ENCODE measurements around the gene NFKB1. TPM values are rescaled to one million over a fixed set of nuclear protein-coding genes. Genes with fewer than 3 reads are reported as not detected.

NFKB1 gene, protein sequence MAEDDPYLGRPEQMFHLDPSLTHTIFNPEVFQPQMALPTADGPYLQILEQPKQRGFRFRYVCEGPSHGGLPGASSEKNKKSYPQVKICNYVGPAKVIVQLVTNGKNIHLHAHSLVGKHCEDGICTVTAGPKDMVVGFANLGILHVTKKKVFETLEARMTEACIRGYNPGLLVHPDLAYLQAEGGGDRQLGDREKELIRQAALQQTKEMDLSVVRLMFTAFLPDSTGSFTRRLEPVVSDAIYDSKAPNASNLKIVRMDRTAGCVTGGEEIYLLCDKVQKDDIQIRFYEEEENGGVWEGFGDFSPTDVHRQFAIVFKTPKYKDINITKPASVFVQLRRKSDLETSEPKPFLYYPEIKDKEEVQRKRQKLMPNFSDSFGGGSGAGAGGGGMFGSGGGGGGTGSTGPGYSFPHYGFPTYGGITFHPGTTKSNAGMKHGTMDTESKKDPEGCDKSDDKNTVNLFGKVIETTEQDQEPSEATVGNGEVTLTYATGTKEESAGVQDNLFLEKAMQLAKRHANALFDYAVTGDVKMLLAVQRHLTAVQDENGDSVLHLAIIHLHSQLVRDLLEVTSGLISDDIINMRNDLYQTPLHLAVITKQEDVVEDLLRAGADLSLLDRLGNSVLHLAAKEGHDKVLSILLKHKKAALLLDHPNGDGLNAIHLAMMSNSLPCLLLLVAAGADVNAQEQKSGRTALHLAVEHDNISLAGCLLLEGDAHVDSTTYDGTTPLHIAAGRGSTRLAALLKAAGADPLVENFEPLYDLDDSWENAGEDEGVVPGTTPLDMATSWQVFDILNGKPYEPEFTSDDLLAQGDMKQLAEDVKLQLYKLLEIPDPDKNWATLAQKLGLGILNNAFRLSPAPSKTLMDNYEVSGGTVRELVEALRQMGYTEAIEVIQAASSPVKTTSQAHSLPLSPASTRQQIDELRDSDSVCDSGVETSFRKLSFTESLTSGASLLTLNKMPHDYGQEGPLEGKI
- 10 to 100 TPM; 21.7 to 31.3 (median 27.5) TPM for total RNA-seq (2021; fragmentation: NEBNext Ultra II Directional; extraction: Animal tissue kit (Norgen Biotek cat#: 25700))
- long read RNA-seq, full-length matches to known transcripts = 2 of 8 reads
- long read RNA-seq, partial matches to known transcripts = 6 of 8 reads
- long read RNA-seq, other reads (novel, unspliced or antisense) = 0 of 8 reads

GRCh38 chr4:102500696-102501446 is at the start of gene NFKB1:
Gene NFKB1, plus strand, starts transcription at chr4:102501359. Its CDS starts 24,160 bp downstream, at chr4:102525519.
- no peak; the same call in 1 of the 2 replicates for TF ChIP-seq CTCF (IDR thresholded peaks at IDR 0.05)
- Mint-ChIP-seq H3K4me1 (ENCODE audit: low read depth) (peaks cover 56% of the 10 kb centered on the region), H3K27me3 (ENCODE audit: insufficient read depth) (peaks cover 4% of the 10 kb centered on the region; the same call in 1 of the 2 replicates)

DNA sequence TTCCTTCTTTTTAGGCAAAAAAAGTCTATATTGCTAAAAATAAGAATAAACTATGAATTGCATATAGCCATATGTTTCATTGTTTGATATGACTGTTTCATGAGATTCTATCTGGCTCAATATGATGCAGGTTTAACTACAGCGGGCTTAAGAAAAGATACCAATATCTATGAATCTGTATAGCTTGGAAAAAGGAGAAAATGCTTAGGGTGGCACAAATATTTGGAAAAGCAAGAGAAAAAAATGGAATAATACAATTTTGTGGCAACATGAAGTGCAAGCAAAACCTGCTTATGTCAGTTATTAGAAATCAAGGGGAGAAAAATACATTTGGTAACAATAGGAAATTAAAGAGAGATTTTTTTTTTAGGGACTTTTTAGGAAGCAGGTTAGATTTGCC is 48.3 kb upstream of the NFKB1 start:
- no peak overlapping the region for H3K4me3 Mint-ChIP-seq
- DNase-seq = no peak
- no peaks in the 10 kb centered on the region for H3K27me3 Mint-ChIP-seq (ENCODE audit: insufficient read depth)
- TF ChIP-seq CTCF (IDR thresholded peaks at IDR 0.05) = no peak
- no peaks in the 10 kb centered on the region for H3K36me3 Mint-ChIP-seq (ENCODE audit: low read depth)
- H3K4me1 Mint-ChIP-seq (ENCODE audit: low read depth) = no peaks in the 10 kb centered on the region
- no peaks in the 10 kb centered on the region for H3K9me3 Mint-ChIP-seq
- no peak overlapping the region for H3K27ac Mint-ChIP-seq

More at GRCh38 chr4:102500696-102501446, at the start of gene NFKB1:
- Mint-ChIP-seq H3K4me3 (peak within 1 kb of the TSS; percentile 92), H3K36me3 (ENCODE audit: low read depth) (0 out of 2 replicates have a peak, but pooled peaks cover 4% of the 10 kb centered on the region), H3K27ac (peak within 1 kb of the TSS; percentile 96), H3K9me3 (no peaks in the 10 kb centered on the region)
- peak; percentile 63 for DNase-seq

DNA sequence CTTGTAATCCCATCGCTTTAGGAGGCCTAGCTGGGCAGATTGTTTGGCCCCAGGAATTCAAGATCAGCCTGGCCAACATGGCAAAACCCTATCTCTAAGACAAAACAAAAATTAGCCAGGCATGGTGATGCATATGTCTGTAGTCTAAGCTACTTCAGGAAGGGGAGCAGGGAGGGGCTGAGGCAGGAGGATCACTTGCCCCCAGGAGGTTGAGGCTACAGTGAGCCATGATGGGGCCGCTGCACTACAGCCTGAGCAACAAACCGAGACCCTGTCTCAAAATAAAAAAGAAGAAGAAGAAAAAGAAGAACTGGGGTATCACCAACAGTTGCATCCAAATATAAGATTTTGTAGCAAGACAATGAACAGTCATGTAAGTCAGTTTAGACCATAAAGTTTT is 47.3 kb upstream of the NFKB1 start:
- no peaks in the 10 kb centered on the region for H3K36me3 Mint-ChIP-seq (ENCODE audit: low read depth)
- TF ChIP-seq CTCF (IDR thresholded peaks at IDR 0.05) = no peak

DNA sequence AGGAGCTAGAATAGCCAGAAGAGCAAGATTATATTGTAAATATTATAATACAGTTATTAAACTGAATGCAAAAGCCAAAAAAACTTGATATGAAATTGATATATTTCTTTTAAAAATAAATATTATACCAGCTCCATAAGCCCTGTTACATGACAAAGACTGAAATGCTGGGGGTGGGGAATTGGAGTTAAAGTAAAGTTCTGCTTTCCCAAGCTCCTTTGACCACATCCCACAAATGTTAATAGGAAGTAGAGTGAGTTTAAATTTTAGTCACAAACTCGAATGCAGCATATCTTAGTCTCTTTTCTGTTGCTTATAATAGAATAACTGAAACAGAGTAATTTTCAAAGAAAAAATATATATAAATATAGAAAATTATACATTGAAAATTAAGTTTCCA is 46.9 kb upstream of the NFKB1 start:
- no peak for TF ChIP-seq CTCF (IDR thresholded peaks at IDR 0.05)
- no peaks in the 10 kb centered on the region for H3K4me1 Mint-ChIP-seq (ENCODE audit: low read depth)
- H3K4me3 Mint-ChIP-seq = no peak overlapping the region
- no peaks in the 10 kb centered on the region; the same call in 1 of the 2 replicates for H3K27me3 Mint-ChIP-seq (ENCODE audit: insufficient read depth)
- H3K27ac Mint-ChIP-seq = no peak overlapping the region
- no peaks in the 10 kb centered on the region; the same call in 1 of the 2 replicates for H3K9me3 Mint-ChIP-seq
- no peak for DNase-seq
- H3K36me3 Mint-ChIP-seq (ENCODE audit: low read depth) = no peaks in the 10 kb centered on the region

More for the DNA sequence above, 47.3 kb upstream of the NFKB1 start:
- no peak overlapping the region for H3K4me3 Mint-ChIP-seq
- H3K27ac Mint-ChIP-seq = no peak overlapping the region
- H3K9me3 Mint-ChIP-seq = no peaks in the 10 kb centered on the region; the same call in 1 of the 2 replicates
- DNase-seq = no peak
- H3K4me1 Mint-ChIP-seq (ENCODE audit: low read depth) = no peaks in the 10 kb centered on the region
- no peaks in the 10 kb centered on the region; the same call in 1 of the 2 replicates for H3K27me3 Mint-ChIP-seq (ENCODE audit: insufficient read depth)

All from HFFc6 (cell line).